Fibroblast of lung (primary cell): ENCODE measurements around the gene NUP133. TPM values are rescaled to one million over a fixed set of nuclear protein-coding genes. Genes with fewer than 3 reads are reported as not detected.
"Not testable (repeated sequence)": the region's sequence is repeated elsewhere in the genome, so short reads cannot be mapped to it uniquely, and the experiment has no call there.

Experiments
- DNase-seq, 2 donors: peaks; one replicate each; pipeline versions ENCODE4 v3.0.0 to v3.0.0-alpha.2; 2010; ENCODE audit warnings: low read depth in 2 of 2
- H2AFZ ChIP-seq: 2 replicates; pipeline ENCODE4 v1.5.1; 2012; ENCODE audit warnings: low read length, control low read depth, inconsistent platforms
- H3K27ac ChIP-seq: 2 replicates; pipeline ENCODE4 v1.5.1; 2011; ENCODE audit warnings: low read length, control low read depth; ENCODE audit not compliant: insufficient read depth
- H3K27me3 ChIP-seq: 2 replicates; pipeline ENCODE4 v1.5.1; 2011; ENCODE audit warnings: mild to moderate bottlenecking, low read length; ENCODE audit not compliant: control insufficient read depth, insufficient read depth
- H3K36me3 ChIP-seq: 2 replicates; pipeline ENCODE4 v1.5.1; 2011; ENCODE audit warnings: low read length; ENCODE audit not compliant: control insufficient read depth, insufficient read depth
- H3K4me1 ChIP-seq: 2 replicates; pipeline ENCODE4 v1.5.1; 2011; ENCODE audit warnings: low read length; ENCODE audit not compliant: control insufficient read depth, insufficient read depth; ENCODE audit errors: extremely low read depth
- H3K4me2 ChIP-seq: 2 replicates; pipeline ENCODE4 v1.5.1; 2011; ENCODE audit warnings: low read length, control low read depth; ENCODE audit not compliant: insufficient read depth; ENCODE audit errors: extremely low read depth
- H3K4me3 ChIP-seq, 4 experiments: fragments of 200-600 bp in 1 of 4; sonication (generic) in 1 of 4; replicated peaks in 1 of 4; 2 replicates each; pipeline ENCODE4 v1.5.1; 2011 to 2016; ENCODE audit warnings: low read length in 4 of 4, low read depth in 3 of 4, mild to moderate bottlenecking in 3 of 4, control low read depth in 2 of 4, inconsistent platforms in 1 of 4, mixed read lengths in 1 of 4; ENCODE audit not compliant: insufficient read depth in 1 of 4; ENCODE audit errors: control extremely low read depth in 1 of 4
- H3K79me2 ChIP-seq: 2 replicates; pipeline ENCODE4 v1.5.1; 2012; ENCODE audit warnings: mild to moderate bottlenecking, low read length, inconsistent platforms; ENCODE audit not compliant: control insufficient read depth, insufficient read depth
- H3K9ac ChIP-seq: 2 replicates; pipeline ENCODE4 v1.5.1; 2011; ENCODE audit warnings: mild to moderate bottlenecking, low read length, control low read depth; ENCODE audit not compliant: insufficient read depth
- H3K9me3 ChIP-seq: 2 replicates; pipeline ENCODE4 v1.5.1; 2012; ENCODE audit warnings: low read depth, low read length; ENCODE audit not compliant: control insufficient read depth, insufficient read depth
- H4K20me1 ChIP-seq: 2 replicates; pipeline ENCODE4 v1.5.1; 2011; ENCODE audit warnings: low read length; ENCODE audit not compliant: control insufficient read depth, insufficient read depth; ENCODE audit errors: extremely low read depth
- CTCF ChIP-seq, 2 donors: IDR thresholded peaks in 1 of 2; conservative IDR thresholded peaks in 1 of 2; 1 replicate in 1 of 2; 2 replicates in 1 of 2; pipeline ENCODE4 v1.5.1; 2011 to 2012; ENCODE audit warnings: low read length in 2 of 2, control low read depth in 1 of 2, inconsistent platforms in 1 of 2, low read depth in 1 of 2, mild to moderate bottlenecking in 1 of 2
- EZH2 ChIP-seq: IDR thresholded peaks from 2 replicates; pipeline ENCODE4 v1.5.1; 2012; ENCODE audit warnings: low read length, control low read depth, mild to moderate bottlenecking; ENCODE audit errors: missing control alignments
- polyA plus RNA-seq, 2 donors: library from polyadenylated mRNA; depleted of rRNA in 1 of 2; stranded (reverse) in 1 of 2; unstranded in 1 of 2; fragments of >200 nt; gene quantifications; 2 replicates each; pipeline ENCODE4 v1.2.1, GENCODE V29; 2011 to 2012; ENCODE audit warnings: missing spikeins in 1 of 2
- total RNA-seq: library from RNA; depleted of rRNA; stranded (reverse); fragments of >200 nt; gene quantifications from 2 replicates; pipeline ENCODE4 v1.2.1, GENCODE V29; 2014

Gene NUP133
- total and polyA plus RNA-seq, 2 donors (not counting 1 experiment from before 2014, with no cell fraction given), result 20.8 to 31.9 TPM

- no peaks in the 10 kb centered on the region for H3K36me3 ChIP-seq
- DNase-seq, result no peak
- no peaks in the 10 kb centered on the region for H3K4me1 ChIP-seq
- H3K79me2 ChIP-seq, result no peaks in the 10 kb centered on the region
- no peak overlapping the region for H3K4me2 ChIP-seq
- H3K9me3 ChIP-seq, result no peaks in the 10 kb centered on the region
- peaks cover 2% of the 10 kb centered on the region for H3K27me3 ChIP-seq
- H3K27ac ChIP-seq, result no peak overlapping the region
- H3K4me3 ChIP-seq, result no peak overlapping the region
- no peaks in the 10 kb centered on the region for H4K20me1 ChIP-seq
- TF ChIP-seq CTCF (conservative IDR thresholded peaks at IDR 0.05 in 1 of 2, IDR thresholded peaks at IDR 0.05 in 1 of 2; ENCODE audit: low read depth in 1 of 2, low read length in 2 of 2) (no peak), EZH2 (no peak)
- no peak overlapping the region for H2AFZ ChIP-seq
- no peak overlapping the region for H3K9ac ChIP-seq
Measured at GRCh38 chr1:229397762-229398161, 110.4 kb downstream of the NUP133 start.

GRCh38 chr1:229396585-229397206 lies 111.4 kb downstream of the NUP133 start:
- no peak for DNase-seq

GRCh38 chr1:229394517-229394916 lies 113.6 kb downstream of the NUP133 start:
- H3K36me3 ChIP-seq, H3K4me1 ChIP-seq, H3K79me2 ChIP-seq, H3K9ac ChIP-seq, H3K27ac ChIP-seq, H4K20me1 ChIP-seq, H3K27me3 ChIP-seq, H3K4me3 ChIP-seq, H3K4me2 ChIP-seq, DNase-seq, H2AFZ ChIP-seq, H3K9me3 ChIP-seq: not testable (repeated sequence)

More at GRCh38 chr1:229396585-229397206, 111.4 kb downstream of the NUP133 start:
- Histone ChIP-seq H3K27ac (no peak overlapping the region), H3K9ac (no peak overlapping the region), H3K4me2 (no peak overlapping the region), H3K4me1 (no peaks in the 10 kb centered on the region), H3K4me3 (no peak overlapping the region), H3K36me3 (no peaks in the 10 kb centered on the region), H3K79me2 (no peaks in the 10 kb centered on the region), H2AFZ (no peak overlapping the region), H3K9me3 (no peaks in the 10 kb centered on the region), H4K20me1 (no peaks in the 10 kb centered on the region), H3K27me3 (peaks cover 2% of the 10 kb centered on the region)
- TF ChIP-seq EZH2 (no peak), CTCF (conservative IDR thresholded peaks at IDR 0.05 in 1 of 2, IDR thresholded peaks at IDR 0.05 in 1 of 2; ENCODE audit: low read depth in 1 of 2, low read length in 2 of 2) (no peak)
